Measurements from ENCODE around the gene PI4KA.
"Not testable (repeated sequence)": the region's sequence is repeated elsewhere in the genome, so short reads cannot be mapped to it uniquely, and the experiment has no call there.

Gene PI4KA

DNA sequence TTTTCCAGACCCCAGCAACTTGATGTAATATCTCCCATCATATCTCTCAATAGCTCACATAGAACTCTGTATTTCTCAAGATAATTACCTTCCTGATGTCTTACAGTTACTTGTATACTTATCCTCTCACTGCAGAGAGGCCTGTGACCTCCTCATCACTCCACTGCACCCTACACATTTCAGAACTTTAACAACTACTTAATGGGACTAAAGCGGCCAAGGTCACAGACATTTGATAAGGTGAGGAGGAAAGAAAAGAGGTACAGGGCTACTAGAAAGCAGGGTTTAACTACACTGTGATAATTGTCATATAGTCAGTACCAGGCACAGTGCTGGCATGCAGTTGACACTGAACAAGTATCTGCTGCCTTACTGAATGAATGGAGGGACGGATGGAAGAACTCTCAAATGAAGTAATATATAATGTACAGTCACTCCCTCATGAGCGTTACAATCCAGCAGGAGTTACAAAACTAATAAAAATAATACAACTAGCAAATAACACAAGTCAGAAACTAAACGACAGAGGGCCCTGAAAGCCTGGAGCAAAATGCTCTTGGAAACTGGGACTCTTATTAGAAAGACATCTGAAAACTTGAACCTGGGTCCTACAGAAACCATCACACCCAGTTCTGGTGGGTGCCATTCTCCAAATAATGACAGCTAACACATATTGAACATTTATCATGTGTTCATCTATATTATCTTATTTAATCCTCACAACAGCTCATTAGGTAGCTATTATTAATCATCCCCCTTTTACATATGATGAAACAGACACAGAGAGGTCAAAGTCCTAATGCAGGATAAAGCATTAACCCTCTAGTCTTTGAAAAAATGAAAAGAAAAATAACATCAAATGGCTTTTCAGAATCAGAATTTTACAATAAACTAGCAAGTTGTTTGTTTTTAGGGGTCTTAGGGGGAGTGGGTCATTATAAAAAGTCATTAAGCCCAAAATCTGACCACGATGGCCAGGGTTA lies 14.3 kb downstream of the PI4KA start:
- no peak for DNase-seq

DNA sequence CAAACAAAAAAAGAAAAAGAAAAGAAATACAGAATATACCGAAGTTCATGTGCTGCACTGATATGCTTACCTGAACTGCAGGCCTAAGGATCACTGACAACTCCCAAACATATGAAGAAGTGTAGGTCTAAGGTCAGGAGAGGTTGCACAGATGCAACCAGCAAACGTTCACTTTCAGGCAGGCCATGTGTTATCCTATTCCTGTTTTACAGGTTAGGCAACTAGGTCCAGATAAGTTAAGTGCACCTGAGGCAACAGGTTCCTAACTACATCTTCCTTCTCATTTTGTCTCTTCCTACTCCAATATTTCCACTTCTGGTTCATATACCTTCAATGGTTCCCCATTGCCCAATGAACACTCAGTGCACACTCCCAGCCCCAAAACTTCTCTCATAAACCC lies 15.1 kb downstream of the PI4KA start:
- no peak for DNase-seq

DNA sequence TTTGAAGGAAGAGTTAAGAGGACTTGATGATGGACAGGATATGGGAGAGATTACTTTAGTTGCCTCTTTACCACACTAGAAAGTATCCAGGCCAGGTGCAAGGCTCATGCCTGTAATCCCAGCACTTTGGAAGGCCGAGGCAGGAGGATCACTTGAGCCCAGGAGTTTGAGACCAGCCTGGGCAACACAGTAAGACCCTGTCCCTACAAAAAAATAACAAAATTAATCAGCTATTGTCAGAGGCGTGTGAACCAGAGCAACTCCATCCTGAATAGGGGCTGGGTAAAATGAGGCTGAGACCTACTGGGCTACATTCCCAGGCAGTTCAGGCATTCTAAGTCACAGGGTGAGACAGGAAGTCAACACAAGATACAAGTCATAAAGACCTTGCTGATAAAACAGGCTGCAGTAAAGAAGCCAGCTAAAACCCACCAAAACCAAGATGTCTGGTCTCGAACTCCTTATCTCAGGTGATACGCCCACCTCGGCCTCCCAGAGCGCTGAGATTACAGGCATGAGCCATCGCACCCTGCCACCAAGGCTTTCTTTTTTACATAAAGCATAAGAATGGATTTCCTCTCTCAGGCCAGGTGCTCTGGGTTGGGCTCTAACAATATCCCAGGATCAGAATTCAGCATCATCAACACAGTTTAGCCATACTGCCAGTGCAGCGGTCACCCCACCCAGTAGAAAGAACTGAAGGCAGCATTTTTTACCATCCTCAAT lies 17.8 kb downstream of the PI4KA start:
- no peak for DNase-seq

DNA sequence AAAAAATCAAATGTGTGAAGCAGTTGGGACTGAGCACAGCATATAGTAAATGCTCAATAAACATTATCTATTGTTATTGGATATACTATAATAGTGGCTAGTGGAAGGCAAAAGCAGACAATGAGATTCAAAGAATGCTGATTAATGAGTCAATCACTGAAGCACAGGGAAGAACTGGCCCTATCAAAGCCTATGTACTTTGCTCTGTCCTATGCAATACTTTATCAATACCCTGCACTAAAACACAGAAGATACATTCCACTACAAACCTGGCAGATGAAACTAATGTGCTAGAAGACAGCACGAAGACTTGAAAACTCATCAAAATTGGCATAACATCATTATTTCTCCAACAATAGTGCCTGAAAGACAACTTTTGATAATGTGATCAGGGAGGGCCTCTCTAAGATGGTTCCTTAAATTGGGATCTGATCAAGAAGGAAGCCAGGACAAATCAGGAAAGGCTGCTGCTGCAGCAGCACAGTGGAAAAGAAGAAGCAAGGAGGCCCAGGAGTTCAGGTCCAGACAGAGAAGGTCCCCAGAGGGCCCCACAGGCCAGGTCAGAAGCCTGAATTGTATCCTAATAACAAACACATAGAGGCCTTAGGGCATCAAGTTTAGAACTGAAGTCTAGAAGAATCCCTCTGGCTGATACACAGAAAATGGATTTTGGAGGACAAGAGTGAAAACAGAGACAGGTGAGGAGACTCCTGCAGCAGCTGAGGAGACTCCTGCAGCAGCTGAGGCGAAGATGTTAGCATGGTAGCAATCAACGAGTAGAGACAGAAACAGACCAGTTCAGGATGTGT lies 18.6 kb downstream of the PI4KA start:
- no peak for DNase-seq

DNA sequence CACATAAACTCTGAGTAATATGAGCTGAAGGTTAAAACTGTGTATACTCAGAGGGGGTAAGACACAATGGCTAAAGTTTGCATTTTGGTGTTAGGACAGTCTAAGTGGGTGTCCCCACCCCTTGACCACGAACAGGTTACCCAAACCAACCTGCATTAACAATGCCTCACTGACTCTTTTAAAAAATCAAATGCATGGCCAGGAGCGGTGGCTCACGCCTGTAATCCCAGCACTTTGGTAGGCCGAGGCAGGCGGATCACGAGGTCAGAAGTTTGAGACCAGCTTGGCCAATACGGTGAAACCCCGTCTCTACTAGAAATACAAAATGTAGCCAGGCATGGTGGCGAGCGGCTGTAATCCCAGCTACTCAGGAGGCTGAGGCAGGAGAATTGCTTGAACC lies 19.3 kb downstream of the PI4KA start:
- not testable (repeated sequence) for DNase-seq

DNA sequence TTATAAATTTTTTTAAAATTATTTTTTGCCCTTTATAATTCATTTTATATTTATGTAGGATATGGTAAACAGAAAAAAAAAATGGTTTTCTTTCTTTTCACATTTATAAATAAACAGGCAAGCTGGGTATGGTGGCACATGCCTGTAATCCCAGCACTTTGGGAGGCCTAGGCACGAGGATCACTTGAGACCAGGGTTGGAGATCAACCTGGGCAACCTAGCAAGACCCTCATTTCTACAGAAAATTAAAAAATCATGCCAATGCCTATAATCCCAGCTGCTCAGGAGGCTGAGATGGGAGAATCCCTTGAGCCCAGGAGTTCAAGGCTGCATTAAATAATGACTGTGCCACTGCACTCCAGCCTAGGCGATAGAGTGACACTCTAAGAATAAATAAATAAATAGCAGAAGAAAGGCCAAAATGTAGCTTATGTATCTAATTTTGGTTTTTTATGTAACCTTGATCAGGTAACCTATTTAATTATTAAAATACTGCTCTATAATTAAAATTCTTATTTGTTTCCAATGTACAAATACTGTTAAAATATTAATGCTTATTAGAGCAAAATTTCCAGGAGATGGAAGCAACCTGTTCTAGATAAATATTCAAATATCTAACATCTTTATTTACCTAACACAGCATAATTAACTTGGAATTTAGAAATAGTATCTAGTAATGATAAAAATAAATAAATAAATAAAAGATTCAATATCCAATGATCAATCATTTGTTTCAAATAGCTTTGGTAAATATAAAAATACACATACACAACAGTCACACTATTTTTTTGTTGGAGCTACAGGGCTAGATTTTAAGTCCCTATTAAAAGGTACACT lies 21.4 kb downstream of the PI4KA start:
- DNase-seq, result no peak

DNA sequence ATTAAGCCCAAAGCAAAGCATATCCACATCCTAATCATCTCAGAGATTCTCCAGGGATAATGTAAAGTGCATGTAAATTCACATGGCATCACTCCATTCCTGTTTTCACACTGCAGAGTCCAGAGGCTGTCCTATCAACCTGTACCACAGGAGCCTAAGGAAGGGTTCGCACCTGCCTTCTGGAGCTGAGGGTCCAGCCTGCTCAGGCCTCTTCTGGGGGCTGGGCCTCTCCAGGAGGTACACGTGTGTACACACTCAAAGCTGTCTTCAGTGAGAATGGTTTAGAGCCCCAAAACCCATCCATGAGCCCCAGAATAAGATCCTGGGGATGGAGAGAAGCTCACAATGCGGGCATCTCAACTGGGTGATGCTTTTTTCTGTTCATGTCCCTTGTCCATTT lies 23.9 kb downstream of the PI4KA start:
- no peak for DNase-seq

DNA sequence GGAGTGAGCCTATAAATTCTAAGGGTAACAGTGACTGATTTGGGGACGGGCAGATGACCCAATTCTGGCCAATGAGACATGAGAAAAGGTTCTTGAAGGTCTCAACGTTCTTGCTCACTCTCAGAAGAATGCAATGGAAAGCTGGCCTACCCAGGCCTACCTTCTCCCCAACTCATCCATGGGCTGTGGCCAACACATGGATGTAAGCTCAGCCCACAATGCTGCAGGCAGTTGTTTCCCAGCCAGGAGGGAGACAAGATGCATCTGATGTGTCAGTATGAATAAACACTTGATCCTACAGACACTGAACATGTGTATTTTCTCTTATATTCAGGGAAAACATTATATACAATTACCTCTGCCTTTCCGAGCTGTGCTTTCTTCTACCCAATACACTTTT lies 24.4 kb downstream of the PI4KA start:
- no peak for DNase-seq

DNA sequence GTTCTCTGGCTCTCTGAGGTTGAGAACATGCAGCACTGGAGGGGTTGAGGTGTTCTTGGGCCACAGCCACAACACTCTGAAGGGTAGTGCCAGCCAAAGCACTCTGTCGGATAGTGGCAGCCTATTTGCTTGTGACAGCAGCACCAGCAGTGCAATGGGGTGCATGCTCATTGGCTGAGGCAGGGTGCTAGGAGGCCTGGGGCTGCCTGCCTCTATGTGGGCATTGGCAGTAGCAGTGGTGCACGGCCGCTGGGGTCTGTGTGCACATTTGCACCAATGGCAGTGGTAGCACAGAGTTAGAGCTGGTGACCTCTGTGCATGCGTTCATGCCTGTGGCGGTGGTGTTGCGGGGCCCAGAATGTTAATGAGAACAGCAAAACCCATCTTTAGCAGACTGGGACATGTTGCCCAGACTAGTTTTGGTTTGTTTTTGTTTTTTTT lies 25.4 kb downstream of the PI4KA start:
- no peak for DNase-seq

DNA sequence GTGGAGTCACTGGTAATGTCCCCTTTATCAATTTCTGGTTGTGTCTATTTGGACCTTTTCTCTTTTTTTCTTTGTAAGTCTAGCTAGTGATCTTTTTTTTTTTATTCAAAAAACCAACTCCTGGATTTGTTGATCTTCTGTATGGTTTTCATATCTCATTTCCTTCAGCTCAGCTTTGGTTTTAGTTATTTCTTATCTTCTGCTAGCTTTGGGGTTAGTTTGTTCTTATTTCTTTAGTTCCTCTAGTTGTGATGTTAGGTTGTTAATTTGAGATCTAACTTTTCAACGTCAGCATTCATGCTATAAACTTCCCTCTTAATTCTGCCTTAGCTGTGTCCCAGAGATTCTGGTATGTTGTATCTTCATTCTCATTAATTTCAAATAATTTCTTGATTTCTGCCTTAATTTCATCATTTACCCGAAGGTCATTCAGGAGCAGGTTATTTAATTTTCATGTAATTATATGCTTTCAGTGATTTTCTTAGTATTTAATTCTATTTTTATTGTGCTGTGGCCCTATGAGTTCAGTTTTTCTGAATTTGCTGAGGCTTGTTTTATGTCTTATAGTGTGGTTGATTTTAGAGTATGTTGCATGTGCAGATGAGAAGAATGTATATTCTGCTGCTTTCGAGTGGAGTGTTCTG lies 29.0 kb downstream of the PI4KA start:
- no peak for DNase-seq

DNA sequence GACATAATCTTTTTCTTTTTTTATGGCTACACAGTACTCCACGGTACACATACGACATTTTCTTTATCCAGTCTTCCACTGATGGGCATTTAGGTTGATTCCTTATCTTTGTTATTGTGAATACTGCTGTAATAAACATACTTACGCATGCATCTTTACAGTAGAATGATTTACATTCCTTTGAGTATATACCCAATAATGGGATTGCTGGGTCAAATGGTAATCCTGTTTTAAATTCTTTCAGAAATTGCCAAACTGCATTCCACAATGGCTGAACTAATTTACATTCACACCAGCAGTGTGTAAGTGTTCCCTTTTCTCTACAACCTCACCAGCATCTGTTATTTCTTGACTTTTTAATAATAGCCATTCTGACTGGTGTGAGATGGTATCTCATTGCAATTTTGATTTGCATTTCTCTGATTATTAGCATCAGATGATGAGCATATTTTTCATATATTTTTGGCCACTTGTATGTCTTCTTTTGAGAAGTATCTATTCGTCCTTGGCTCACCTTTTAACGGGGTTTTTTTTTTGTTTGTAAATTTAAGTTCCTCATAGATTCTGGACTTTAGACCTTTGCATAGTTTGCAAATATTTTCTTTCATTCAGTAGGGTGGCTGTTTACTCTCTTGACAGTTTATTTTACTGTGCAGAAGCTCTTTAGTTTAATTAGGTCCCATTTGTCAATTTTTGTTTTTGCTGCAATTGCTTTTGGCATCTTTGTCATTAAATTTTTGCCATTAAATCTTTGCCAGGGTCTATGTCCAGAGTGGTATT lies 32.0 kb downstream of the PI4KA start:
- not testable (repeated sequence) for DNase-seq

DNA sequence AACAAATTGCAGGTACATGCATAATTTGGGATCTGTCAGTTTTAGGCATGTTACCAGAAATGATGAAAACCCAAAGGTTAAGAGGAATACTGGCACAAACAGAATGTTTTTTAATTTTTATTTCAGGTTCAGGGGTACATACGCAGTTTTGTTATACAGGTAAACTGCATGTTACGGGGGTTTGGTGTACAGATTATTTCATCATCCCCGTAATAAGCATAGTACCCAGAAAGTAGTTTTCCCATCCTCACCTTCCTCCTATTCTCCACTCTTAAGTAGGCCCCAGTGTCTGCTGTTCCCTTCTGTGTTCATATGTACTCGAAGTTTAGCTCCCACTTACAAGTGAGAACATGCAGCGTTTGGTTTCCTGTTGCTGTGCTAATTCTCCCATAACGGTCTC lies 33.0 kb downstream of the PI4KA start:
- no peak for DNase-seq

DNA sequence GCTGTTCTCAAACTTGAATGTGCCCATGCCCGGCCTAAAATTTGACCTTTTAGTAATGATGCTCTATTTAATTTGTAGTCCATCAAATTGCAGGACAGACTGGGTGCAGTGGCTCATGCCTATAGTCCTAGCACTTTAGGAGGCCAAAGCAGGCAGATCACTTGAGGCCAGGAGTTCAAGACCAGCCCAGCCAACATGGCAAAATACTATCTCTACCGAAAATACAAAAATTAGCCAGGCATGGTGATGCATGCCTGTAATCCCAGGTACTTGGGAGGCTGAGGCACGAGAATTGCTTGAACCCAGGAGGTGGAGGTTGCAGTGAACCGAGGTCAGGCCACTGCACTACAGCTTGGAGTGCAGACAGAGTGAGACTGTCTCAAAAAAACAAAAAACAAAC lies 33.4 kb downstream of the PI4KA start:
- DNase-seq, result not testable (repeated sequence)

DNA sequence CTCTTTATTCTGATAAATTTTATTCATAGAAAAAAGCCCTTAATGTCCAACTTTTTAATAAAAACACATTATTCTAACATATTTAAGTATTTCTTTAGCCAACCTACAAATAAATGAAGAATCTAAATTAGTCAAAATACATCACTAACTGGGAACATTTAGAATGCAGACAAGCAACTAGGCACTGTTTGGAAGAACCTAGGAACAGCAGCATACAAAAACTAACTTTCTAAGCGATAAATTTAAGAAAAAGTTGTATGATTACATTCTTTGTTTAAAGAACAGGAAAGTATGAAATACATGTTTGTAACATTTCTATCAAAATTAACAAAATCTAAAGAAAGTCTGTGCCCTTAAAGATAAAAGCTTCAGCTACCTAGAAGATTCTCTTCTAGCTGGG lies 35.3 kb downstream of the PI4KA start:
- DNase-seq, result no peak

DNA sequence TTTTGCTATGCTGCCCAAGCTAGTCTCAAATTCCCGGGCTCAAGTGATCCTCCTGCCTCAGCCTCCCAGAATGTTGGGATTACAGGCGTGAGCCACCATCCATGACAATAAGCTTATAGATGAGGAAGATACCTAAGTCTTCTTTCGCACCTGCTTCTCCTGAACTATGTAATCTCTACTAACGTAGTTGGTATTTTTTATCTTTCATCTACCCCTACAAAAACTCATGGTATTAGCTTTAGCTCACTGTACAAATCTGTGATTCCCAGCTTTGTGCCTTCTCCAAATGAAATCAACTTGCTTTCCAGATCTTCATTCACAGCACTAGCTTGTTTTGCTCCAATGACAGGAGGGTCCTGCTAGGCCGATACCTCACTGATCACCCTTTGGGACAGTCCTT lies 36.4 kb downstream of the PI4KA start:
- no peak for DNase-seq

DNA sequence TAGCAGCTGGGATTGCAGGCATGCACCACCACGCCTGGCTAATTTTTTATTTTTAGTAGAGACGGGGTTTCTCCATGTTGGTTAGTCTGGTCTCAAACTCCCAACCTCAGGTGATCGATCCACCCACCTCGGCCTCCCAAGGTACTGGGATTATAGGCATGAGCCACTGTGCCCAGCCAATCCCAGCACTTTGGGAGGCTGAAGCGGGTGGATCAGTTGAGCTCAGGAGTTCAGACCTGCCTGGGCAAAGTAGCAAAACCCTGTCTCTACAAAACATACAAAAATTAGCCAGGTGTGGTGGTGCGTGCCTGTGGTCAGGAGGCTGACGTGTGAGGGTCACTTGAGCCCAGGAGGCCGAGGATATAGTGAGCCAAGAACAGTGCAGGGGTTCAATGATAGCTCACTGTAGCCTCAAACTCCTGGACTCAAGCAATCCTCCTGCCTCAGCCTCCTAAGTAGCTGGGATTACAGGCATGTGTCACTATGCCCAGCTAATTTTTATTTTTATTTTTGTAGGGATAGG lies 36.8 kb downstream of the PI4KA start:
- DNase-seq, result not testable (repeated sequence)

DNA sequence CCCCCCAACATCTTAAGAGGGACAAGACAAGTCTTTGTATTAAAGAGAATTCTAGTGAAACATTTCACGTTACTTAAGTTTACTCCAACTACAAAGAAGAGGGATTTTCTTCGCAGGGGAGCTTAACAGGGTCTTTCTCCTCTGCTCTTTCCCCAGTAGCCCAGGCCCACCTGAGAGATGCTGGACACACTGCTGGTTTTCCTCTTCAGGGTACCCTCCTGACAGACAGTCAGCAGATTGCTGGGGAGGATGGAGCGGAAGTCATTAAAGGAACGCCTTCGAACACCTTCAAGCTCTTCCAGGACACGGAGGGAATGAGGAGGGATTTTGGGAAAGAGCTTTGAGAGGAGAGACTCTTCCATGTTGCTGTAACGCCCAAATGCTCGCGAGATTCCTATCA lies 39.1 kb downstream of the PI4KA start:
- DNase-seq, result no peak

DNA sequence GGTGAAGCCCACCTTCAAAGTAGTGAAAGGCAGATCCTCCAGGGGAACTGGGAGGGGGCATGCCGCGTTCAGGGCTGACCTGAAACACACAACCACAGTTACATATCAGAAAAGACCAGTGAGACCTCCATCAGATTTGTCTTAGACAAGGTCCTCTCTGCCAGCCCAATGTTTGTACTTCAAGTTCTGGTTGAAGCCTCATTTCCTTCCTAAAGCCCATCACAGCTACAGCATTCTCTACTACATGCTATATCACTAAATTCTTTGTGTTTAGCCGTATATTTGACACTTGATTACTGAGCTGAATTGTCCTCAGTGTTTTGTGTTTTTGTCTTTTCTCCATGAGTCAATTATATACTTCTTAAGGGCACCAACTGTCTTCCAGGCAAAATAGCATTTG lies 40.1 kb downstream of the PI4KA start:
- no peak for DNase-seq

DNA sequence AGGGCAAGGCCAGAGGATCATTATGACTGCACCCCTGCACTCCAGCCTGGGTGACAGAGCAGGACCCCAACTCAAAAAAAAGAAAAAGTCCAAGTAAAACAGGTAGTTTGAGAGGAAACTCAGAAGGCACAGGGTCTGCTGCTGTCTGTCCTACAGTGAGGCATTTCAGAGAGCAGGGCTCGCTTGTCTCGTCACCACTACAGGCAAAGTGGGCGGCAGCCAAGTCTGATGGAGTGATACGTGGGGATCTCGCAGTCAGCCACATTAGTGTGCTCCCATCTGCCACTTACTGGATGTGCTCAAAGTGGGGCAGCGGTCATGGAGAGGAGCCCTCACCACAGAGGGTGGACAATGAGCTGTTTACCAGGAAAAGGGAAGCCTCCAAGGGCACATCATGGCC lies 42.1 kb downstream of the PI4KA start:
- DNase-seq, result no peak

DNA sequence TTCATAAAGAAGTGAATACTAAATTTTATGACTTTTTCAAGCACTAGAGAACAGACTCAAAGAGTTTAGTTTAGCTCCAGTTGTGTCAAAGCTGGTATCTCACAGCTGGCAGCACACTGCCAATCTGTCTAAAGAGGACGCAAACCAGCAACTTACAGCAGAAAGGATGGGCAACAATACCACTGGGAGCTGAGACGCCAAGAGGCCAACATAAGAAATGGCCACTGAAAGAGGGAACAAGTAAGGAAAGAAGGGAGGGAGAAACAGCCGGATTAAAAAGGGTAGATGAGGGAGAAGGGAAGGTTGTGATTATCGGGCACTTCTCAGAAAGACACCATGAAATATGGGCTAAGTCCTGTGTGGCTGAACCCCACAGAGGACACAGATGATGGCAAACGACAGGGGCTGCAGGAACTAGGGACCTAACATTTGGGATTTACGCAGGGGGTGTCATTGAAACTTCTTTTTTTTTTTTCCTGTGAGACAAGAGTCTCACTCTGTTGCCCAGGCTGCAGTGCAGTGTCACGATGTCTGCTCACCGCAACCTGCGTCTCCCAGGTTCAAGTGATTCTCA lies 43.0 kb downstream of the PI4KA start:
- DNase-seq, result no peak
